ENCODE measurements around the gene PDF. TPM values are rescaled to one million over a fixed set of nuclear protein-coding genes. Genes with fewer than 3 reads are reported as not detected.
"Not testable (repeated sequence)": the region's sequence is repeated elsewhere in the genome, so short reads cannot be mapped to it uniquely, and the experiment has no call there.

Gene PDF
- total and polyA plus RNA-seq, 4 donors: 16.8 to 31.3 (median 23.1) TPM

DNA sequence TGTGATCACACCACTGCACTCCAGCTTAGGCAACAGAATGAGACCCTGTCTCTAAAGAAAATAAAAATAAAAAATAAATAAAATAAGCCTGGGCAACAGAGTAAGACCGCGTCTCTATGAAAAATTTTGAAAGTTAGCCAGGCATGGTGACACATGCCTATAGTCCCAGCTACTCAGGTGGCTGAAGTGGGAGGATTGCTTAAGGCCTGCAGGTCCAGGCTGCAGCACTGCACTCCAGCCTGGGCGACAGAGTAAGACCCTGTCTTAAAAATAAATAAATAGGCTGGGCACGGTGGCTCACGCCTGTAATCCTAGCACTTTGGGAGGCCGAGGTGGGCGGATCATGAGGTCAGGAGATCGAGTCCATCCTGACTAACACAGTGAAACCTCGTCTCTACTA lies 38.7 kb downstream of the PDF start:
- H3K9ac ChIP-seq (ENCODE audit: low read depth in 1 of 2, low read length in 2 of 2); DNase-seq (ENCODE audit: low spot score); H3K9me3 ChIP-seq (ENCODE audit: control insufficient read depth in 4 of 4, low read length in 3 of 4); H3K4me1 ChIP-seq (ENCODE audit: control insufficient read depth in 4 of 4, insufficient read depth in 4 of 4, low read length in 3 of 4); H3K4me3 ChIP-seq (ENCODE audit: low read depth in 1 of 3, low read length in 3 of 3); H3K27me3 ChIP-seq (ENCODE audit: control insufficient read depth in 4 of 4, insufficient read depth in 4 of 4, low read length in 3 of 4); H3K36me3 ChIP-seq (ENCODE audit: control insufficient read depth in 4 of 4, insufficient read depth in 3 of 4, low read depth in 1 of 4, low read length in 3 of 4); H3K27ac ChIP-seq (ENCODE audit: low read depth in 1 of 2, low read length in 2 of 2): not testable (repeated sequence)
- WGBS: 96% methylated on average over 9 of the region's 9 CpGs

DNA sequence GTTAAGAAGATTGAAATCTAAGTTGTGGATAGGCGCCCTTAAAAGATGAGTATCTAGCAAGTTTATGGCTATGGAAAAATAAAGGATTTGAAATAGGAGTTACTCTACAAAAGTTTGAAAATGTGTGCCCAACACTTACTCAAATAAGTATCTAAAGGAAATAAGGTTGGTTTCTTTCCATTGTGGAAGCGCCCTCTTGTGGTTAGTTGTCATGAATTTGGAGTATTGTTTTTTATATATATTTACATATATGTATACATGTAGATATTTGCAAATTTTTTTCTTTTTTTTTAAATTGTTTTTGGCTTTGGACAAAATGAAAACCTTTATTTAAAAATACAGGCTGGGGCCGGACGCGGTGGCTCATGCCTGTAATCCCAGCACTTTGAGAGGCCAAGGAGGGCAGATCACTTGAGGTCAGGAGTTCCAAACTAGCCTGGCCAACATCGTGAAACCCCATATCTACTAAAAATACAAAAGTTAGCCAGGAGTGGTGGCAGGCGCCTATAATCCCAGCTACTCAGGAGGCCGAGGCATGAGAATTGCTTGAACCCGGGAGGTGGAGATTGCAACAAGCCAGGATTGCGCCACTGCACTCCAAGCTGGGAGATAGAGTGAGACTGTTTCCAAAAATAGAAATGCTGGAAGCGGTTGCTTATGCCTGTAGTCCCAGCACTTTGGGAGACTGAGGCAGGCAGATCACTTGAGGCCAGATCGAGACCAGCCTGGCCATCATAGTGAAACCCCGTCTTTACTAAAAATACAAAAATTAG lies 43.3 kb downstream of the PDF start:
- Histone ChIP-seq H3K9ac (ENCODE audit: low read depth in 1 of 2, low read length in 2 of 2) (no peak overlapping the region), H3K36me3 (ENCODE audit: control insufficient read depth in 4 of 4, insufficient read depth in 3 of 4, low read depth in 1 of 4, low read length in 3 of 4) (peaks cover 0 to 4% (median 1%) of the 10 kb centered on the region in 4 donors), H3K27me3 (ENCODE audit: control insufficient read depth in 4 of 4, insufficient read depth in 4 of 4, low read length in 3 of 4) (no peaks in the 10 kb centered on the region), H3K4me1 (ENCODE audit: control insufficient read depth in 4 of 4, insufficient read depth in 4 of 4, low read length in 3 of 4) (no peaks in the 10 kb centered on the region), H3K9me3 (ENCODE audit: control insufficient read depth in 4 of 4, low read length in 3 of 4) (no peaks in the 10 kb centered on the region), H3K4me3 (ENCODE audit: low read depth in 1 of 3, low read length in 3 of 3) (no peak overlapping the region), H3K27ac (ENCODE audit: low read depth in 1 of 2, low read length in 2 of 2) (peak overlapping the region in 1 of 2 donors; percentile 31)
- WGBS: 40% methylated on average over 13 of the region's 13 CpGs
- TF ChIP-seq RAD21 (IDR thresholded peaks at IDR 0.05) (peak; percentile 78 to 81), HNF4A (conservative IDR thresholded peaks at IDR 0.05) (peak in 1 of 2 donors; percentile 13), EGR1 (IDR thresholded peaks at IDR 0.05; ENCODE audit: low read depth in 2 of 2) (no peak), SP1 (IDR thresholded peaks at IDR 0.05) (peak; percentile 22), TAF1 (conservative IDR thresholded peaks at IDR 0.05) (no peak), RXRA (IDR thresholded peaks at IDR 0.05) (peak; percentile 41), JUND (IDR thresholded peaks at IDR 0.05) (peak in 1 of 2 donors; percentile 10), FOXA2 (IDR thresholded peaks at IDR 0.05) (no peak), HNF4G (IDR thresholded peaks at IDR 0.05) (no peak)
- TF ChIP-seq, protein P1, sequence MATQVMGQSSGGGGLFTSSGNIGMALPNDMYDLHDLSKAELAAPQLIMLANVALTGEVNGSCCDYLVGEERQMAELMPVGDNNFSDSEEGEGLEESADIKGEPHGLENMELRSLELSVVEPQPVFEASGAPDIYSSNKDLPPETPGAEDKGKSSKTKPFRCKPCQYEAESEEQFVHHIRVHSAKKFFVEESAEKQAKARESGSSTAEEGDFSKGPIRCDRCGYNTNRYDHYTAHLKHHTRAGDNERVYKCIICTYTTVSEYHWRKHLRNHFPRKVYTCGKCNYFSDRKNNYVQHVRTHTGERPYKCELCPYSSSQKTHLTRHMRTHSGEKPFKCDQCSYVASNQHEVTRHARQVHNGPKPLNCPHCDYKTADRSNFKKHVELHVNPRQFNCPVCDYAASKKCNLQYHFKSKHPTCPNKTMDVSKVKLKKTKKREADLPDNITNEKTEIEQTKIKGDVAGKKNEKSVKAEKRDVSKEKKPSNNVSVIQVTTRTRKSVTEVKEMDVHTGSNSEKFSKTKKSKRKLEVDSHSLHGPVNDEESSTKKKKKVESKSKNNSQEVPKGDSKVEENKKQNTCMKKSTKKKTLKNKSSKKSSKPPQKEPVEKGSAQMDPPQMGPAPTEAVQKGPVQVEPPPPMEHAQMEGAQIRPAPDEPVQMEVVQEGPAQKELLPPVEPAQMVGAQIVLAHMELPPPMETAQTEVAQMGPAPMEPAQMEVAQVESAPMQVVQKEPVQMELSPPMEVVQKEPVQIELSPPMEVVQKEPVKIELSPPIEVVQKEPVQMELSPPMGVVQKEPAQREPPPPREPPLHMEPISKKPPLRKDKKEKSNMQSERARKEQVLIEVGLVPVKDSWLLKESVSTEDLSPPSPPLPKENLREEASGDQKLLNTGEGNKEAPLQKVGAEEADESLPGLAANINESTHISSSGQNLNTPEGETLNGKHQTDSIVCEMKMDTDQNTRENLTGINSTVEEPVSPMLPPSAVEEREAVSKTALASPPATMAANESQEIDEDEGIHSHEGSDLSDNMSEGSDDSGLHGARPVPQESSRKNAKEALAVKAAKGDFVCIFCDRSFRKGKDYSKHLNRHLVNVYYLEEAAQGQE (IDR thresholded peaks at IDR 0.05): no peak
- TF ChIP-seq, protein P2, sequence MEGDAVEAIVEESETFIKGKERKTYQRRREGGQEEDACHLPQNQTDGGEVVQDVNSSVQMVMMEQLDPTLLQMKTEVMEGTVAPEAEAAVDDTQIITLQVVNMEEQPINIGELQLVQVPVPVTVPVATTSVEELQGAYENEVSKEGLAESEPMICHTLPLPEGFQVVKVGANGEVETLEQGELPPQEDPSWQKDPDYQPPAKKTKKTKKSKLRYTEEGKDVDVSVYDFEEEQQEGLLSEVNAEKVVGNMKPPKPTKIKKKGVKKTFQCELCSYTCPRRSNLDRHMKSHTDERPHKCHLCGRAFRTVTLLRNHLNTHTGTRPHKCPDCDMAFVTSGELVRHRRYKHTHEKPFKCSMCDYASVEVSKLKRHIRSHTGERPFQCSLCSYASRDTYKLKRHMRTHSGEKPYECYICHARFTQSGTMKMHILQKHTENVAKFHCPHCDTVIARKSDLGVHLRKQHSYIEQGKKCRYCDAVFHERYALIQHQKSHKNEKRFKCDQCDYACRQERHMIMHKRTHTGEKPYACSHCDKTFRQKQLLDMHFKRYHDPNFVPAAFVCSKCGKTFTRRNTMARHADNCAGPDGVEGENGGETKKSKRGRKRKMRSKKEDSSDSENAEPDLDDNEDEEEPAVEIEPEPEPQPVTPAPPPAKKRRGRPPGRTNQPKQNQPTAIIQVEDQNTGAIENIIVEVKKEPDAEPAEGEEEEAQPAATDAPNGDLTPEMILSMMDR (IDR thresholded peaks at IDR 0.05; ENCODE audit: low read depth, low read length, missing input control): peak; percentile 44
- TF ChIP-seq, protein P3, sequence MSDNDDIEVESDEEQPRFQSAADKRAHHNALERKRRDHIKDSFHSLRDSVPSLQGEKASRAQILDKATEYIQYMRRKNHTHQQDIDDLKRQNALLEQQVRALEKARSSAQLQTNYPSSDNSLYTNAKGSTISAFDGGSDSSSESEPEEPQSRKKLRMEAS (IDR thresholded peaks at IDR 0.05): no peak
- DNase-seq (ENCODE audit: low spot score): no peak

DNA sequence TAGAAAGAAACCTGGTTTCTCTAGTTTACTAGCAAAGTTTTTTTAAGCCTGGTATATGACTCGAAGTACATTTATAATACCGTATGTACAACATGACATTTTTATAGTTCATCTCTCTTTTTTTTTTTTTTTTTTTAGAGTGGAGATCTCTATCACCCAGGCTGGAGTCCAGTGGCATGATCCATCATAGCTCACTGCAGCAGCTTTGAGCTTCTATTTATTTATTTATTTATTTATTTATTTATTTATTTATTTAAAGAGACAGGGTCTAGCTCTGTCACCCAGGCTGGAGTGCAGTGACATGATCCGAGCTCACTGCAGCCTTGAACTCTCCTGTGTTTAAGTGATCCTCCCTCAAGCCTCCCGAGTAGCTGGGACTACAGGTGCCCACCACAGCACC lies 45.1 kb downstream of the PDF start:
- 94% methylated on average over 4 of the region's 4 CpGs for WGBS
- peaks cover 0 to 4% (median 1%) of the 10 kb centered on the region in 4 donors for H3K36me3 ChIP-seq (ENCODE audit: control insufficient read depth in 4 of 4, insufficient read depth in 3 of 4, low read depth in 1 of 4, low read length in 3 of 4)
- H3K9me3 ChIP-seq (ENCODE audit: control insufficient read depth in 4 of 4, low read length in 3 of 4): no peaks in the 10 kb centered on the region
- no peaks in the 10 kb centered on the region for H3K27me3 ChIP-seq (ENCODE audit: control insufficient read depth in 4 of 4, insufficient read depth in 4 of 4, low read length in 3 of 4)
- H3K27ac ChIP-seq (ENCODE audit: low read depth in 1 of 2, low read length in 2 of 2): no peak overlapping the region
- H3K9ac ChIP-seq (ENCODE audit: low read depth in 1 of 2, low read length in 2 of 2): no peak overlapping the region
- DNase-seq (ENCODE audit: low spot score): no peak
- peaks cover 0 to 3% (median 0%) of the 10 kb centered on the region in 4 donors for H3K4me1 ChIP-seq (ENCODE audit: control insufficient read depth in 4 of 4, insufficient read depth in 4 of 4, low read length in 3 of 4)
- H3K4me3 ChIP-seq (ENCODE audit: low read depth in 1 of 3, low read length in 3 of 3): no peak overlapping the region
- TF ChIP-seq, protein P2 (IDR thresholded peaks at IDR 0.05; ENCODE audit: low read depth, low read length, missing input control): no peak
- TF ChIP-seq FOXA1 (IDR thresholded peaks at IDR 0.05) (no peak), YY1 (IDR thresholded peaks at IDR 0.05) (no peak), FOXA2 (IDR thresholded peaks at IDR 0.05) (no peak), EGR1 (IDR thresholded peaks at IDR 0.05; ENCODE audit: low read depth in 2 of 2) (no peak), SP1 (IDR thresholded peaks at IDR 0.05) (no peak), NR2F2 (IDR thresholded peaks at IDR 0.05) (no peak), RAD21 (IDR thresholded peaks at IDR 0.05) (no peak), GABPA (IDR thresholded peaks at IDR 0.05 in 1 of 2, conservative IDR thresholded peaks at IDR 0.05 in 1 of 2) (no peak), JUND (IDR thresholded peaks at IDR 0.05) (no peak), HNF4G (IDR thresholded peaks at IDR 0.05) (no peak), TAF1 (conservative IDR thresholded peaks at IDR 0.05) (no peak), RXRA (IDR thresholded peaks at IDR 0.05) (no peak), HNF4A (conservative IDR thresholded peaks at IDR 0.05) (no peak)
- TF ChIP-seq, protein P4, sequence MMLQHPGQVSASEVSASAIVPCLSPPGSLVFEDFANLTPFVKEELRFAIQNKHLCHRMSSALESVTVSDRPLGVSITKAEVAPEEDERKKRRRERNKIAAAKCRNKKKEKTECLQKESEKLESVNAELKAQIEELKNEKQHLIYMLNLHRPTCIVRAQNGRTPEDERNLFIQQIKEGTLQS (IDR thresholded peaks at IDR 0.05): no peak
- TF ChIP-seq, protein P3 (IDR thresholded peaks at IDR 0.05): no peak

All from liver (tissue), 9 donors.